ENCODE results near the gene IGSF6.
"Not testable (repeated sequence)": the region's sequence is repeated elsewhere in the genome, so short reads cannot be mapped to it uniquely, and the experiment has no call there.

The IGSF6 gene

DNA sequence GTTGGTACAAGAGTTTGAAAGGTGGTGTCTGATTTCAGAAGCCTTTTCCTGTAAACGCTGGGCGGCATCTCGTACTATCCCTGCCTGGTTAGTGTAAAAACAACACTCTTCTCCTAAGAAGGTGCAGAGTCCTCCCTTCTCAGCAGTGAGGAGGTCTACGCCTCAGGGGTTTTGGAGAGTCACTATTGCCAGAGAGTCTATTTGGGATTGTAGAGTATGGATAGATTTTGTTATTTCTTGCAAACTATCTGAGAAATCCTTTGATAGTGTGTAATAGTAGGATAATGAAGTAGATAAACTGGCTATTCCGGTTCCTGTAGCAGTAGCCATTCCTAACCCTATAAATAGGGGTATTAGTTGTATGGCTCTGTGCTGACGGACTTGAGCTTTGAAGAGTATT is 21.5 kb downstream of the IGSF6 start:
- H3K9ac ChIP-seq (ENCODE audit: low read length); H2BK5ac ChIP-seq (ENCODE audit: low read depth, low read length, poor library complexity, severe bottlenecking); H3K27me3 ChIP-seq (ENCODE audit: control insufficient read depth in 1 of 2, insufficient read depth in 1 of 2, low read length in 2 of 2); H2BK15ac ChIP-seq (ENCODE audit: low read depth, poor library complexity, severe bottlenecking); DNase-seq; H3K18ac ChIP-seq (ENCODE audit: low read depth in 1 of 2, low read length in 2 of 2); H2AK5ac ChIP-seq (ENCODE audit: low read length, severe bottlenecking); H3K4me1 ChIP-seq (ENCODE audit: control insufficient read depth, insufficient read depth, low read depth, low read length); H2AFZ ChIP-seq (ENCODE audit: low read depth, low read length); H4K91ac ChIP-seq (ENCODE audit: low read length); H3K4ac ChIP-seq (ENCODE audit: low read depth in 1 of 2, low read length in 2 of 2); H3K4me3 ChIP-seq (ENCODE audit: insufficient read depth in 1 of 2, low read depth in 1 of 2, low read length in 2 of 2); H3K9me3 ChIP-seq (ENCODE audit: control insufficient read depth, low read length); H3K27ac ChIP-seq (ENCODE audit: low read length, poor library complexity, severe bottlenecking); H2BK12ac ChIP-seq (ENCODE audit: low read length in 2 of 2); H4K8ac ChIP-seq (ENCODE audit: low read length); H2BK120ac ChIP-seq (ENCODE audit: low read depth, low read length); H3K23ac ChIP-seq (ENCODE audit: low read length in 2 of 2); H3K14ac ChIP-seq (ENCODE audit: low read length in 2 of 2); H3K4me2 ChIP-seq (ENCODE audit: low read length, poor library complexity, severe bottlenecking): not testable (repeated sequence)
- peaks cover 34% of the 10 kb centered on the region for H3K79me1 ChIP-seq (replicated peaks; ENCODE audit: low read length, poor library complexity, severe bottlenecking)
- 97% methylated on average over 5 of the region's 6 CpGs for WGBS
- H3K36me3 ChIP-seq (ENCODE audit: control insufficient read depth in 1 of 2, insufficient read depth in 2 of 2, low read depth in 1 of 2, low read length in 2 of 2) = peaks cover 18 to 57% of the 10 kb centered on the region in 2 experiments

DNA sequence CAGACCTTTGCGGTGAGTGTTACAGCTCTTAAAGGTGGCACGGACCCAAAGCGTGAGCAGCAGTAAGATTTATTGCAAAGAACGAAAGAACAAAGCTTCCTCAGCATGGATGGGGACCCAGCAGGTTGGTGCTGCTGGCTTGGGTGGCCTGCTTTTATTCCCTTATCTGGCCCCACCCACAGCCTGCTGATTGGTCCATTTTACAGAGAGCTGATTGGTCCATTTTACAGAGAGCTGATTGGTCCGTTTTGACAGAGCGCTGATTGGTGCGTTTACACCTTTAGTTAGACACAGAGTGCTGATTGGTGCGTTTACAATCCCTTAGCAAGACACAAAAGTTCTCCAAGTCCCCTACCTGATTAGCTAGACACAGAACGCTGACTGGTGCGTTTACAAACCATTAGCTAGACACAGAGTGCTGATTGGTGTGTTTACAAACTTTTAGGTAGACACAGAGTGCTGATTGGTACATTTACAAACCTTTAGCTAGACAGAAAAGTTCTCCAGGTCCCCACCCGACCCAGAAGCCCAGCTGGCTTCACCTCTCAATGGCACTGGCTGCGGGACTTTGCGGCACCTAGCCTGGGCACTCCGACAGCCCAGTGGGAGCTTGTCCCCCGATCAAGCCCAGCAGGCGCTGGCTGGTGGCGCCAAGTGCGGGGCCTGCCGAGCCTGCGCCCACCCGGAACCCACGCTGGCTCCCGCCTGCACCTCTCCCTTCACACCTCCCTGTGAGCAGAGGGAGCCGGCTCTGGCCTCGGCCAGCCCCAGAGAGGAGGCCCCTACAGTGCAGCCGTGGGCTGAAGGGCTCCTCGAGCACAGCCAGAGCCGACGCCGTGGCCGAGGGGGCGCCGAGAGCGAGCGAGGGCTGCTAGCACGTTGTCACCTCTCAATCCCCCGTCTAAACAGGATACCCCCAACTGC is 22.5 kb downstream of the IGSF6 start:
- not testable (repeated sequence) for H4K8ac ChIP-seq (ENCODE audit: low read length); H2BK12ac ChIP-seq (ENCODE audit: low read length in 2 of 2); H3K9me3 ChIP-seq (ENCODE audit: control insufficient read depth, low read length); H2AK5ac ChIP-seq (ENCODE audit: low read length, severe bottlenecking); H3K23ac ChIP-seq (ENCODE audit: low read length in 2 of 2); H3K14ac ChIP-seq (ENCODE audit: low read length in 2 of 2); H3K4me2 ChIP-seq (ENCODE audit: low read length, poor library complexity, severe bottlenecking); H3K4ac ChIP-seq (ENCODE audit: low read depth in 1 of 2, low read length in 2 of 2); H2BK15ac ChIP-seq (ENCODE audit: low read depth, poor library complexity, severe bottlenecking); H3K27me3 ChIP-seq (ENCODE audit: control insufficient read depth in 1 of 2, insufficient read depth in 1 of 2, low read length in 2 of 2); H3K27ac ChIP-seq (ENCODE audit: low read length, poor library complexity, severe bottlenecking); H3K4me3 ChIP-seq (ENCODE audit: insufficient read depth in 1 of 2, low read depth in 1 of 2, low read length in 2 of 2); H3K9ac ChIP-seq (ENCODE audit: low read length); H2BK5ac ChIP-seq (ENCODE audit: low read depth, low read length, poor library complexity, severe bottlenecking); H2BK120ac ChIP-seq (ENCODE audit: low read depth, low read length); H2AFZ ChIP-seq (ENCODE audit: low read depth, low read length); H3K4me1 ChIP-seq (ENCODE audit: control insufficient read depth, insufficient read depth, low read depth, low read length); DNase-seq; H3K18ac ChIP-seq (ENCODE audit: low read depth in 1 of 2, low read length in 2 of 2)
- peak overlapping the region; percentile 1 for H4K91ac ChIP-seq (ENCODE audit: low read length)
- peaks cover 31% of the 10 kb centered on the region for H3K79me1 ChIP-seq (replicated peaks; ENCODE audit: low read length, poor library complexity, severe bottlenecking)
- WGBS = 98% methylated on average over 23 of the region's 37 CpGs
- H3K36me3 ChIP-seq (ENCODE audit: control insufficient read depth in 1 of 2, insufficient read depth in 2 of 2, low read depth in 1 of 2, low read length in 2 of 2) = peaks cover 15 to 56% of the 10 kb centered on the region in 2 experiments

DNA sequence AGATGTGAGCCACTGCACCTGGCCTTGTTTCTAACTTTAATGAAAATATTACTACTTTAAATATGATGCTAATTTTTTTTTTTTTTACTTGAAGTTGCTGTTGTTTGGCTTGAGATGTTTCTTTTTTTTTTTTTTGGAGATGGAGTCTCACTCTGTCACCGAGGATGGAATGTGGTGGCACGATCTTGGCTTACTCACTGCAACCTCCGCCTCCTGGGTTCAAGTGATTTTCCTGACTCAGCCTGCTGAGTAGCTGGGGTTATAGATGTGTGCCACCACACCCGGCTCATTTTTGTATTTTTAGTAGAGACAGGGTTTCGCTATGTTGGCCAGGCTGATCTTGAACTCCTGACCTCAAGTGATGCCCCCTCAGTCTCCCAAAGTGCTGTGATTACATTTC is 23.6 kb downstream of the IGSF6 start:
- peaks cover 15 to 55% of the 10 kb centered on the region in 2 experiments for H3K36me3 ChIP-seq (ENCODE audit: control insufficient read depth in 1 of 2, insufficient read depth in 2 of 2, low read depth in 1 of 2, low read length in 2 of 2)
- H3K14ac ChIP-seq (ENCODE audit: low read length in 2 of 2) = no peak overlapping the region
- 83% methylated on average over 5 of the region's 5 CpGs for WGBS
- no peak overlapping the region for H3K4ac ChIP-seq (ENCODE audit: low read depth in 1 of 2, low read length in 2 of 2)
- H2AK5ac ChIP-seq (ENCODE audit: low read length, severe bottlenecking) = no peak overlapping the region
- H3K4me3 ChIP-seq (ENCODE audit: insufficient read depth in 1 of 2, low read depth in 1 of 2, low read length in 2 of 2) = peak overlapping the region in 1 of 2 experiments; percentile 3
- H2BK12ac ChIP-seq (ENCODE audit: low read length in 2 of 2) = no peak overlapping the region
- no peak overlapping the region for H4K91ac ChIP-seq (ENCODE audit: low read length)
- H3K79me1 ChIP-seq (replicated peaks; ENCODE audit: low read length, poor library complexity, severe bottlenecking) = peaks cover 24% of the 10 kb centered on the region
- no peaks in the 10 kb centered on the region for H3K27me3 ChIP-seq (ENCODE audit: control insufficient read depth in 1 of 2, insufficient read depth in 1 of 2, low read length in 2 of 2)
- no peak overlapping the region for H2BK15ac ChIP-seq (ENCODE audit: low read depth, poor library complexity, severe bottlenecking)
- no peak for DNase-seq
- no peak overlapping the region for H2AFZ ChIP-seq (ENCODE audit: low read depth, low read length)
- H4K8ac ChIP-seq (ENCODE audit: low read length) = no peak overlapping the region
- no peak overlapping the region for H2BK5ac ChIP-seq (ENCODE audit: low read depth, low read length, poor library complexity, severe bottlenecking)
- peak overlapping the region; percentile 81 for H3K9ac ChIP-seq (ENCODE audit: low read length)
- H3K18ac ChIP-seq (ENCODE audit: low read depth in 1 of 2, low read length in 2 of 2) = no peak overlapping the region
- no peak overlapping the region for H3K4me2 ChIP-seq (ENCODE audit: low read length, poor library complexity, severe bottlenecking)
- no peaks in the 10 kb centered on the region for H3K9me3 ChIP-seq (ENCODE audit: control insufficient read depth, low read length)
- no peak overlapping the region for H2BK120ac ChIP-seq (ENCODE audit: low read depth, low read length)
- H3K27ac ChIP-seq (ENCODE audit: low read length, poor library complexity, severe bottlenecking) = no peak overlapping the region
- H3K23ac ChIP-seq (ENCODE audit: low read length in 2 of 2) = no peak overlapping the region
- H3K4me1 ChIP-seq (ENCODE audit: control insufficient read depth, insufficient read depth, low read depth, low read length) = peaks cover 9% of the 10 kb centered on the region

DNA sequence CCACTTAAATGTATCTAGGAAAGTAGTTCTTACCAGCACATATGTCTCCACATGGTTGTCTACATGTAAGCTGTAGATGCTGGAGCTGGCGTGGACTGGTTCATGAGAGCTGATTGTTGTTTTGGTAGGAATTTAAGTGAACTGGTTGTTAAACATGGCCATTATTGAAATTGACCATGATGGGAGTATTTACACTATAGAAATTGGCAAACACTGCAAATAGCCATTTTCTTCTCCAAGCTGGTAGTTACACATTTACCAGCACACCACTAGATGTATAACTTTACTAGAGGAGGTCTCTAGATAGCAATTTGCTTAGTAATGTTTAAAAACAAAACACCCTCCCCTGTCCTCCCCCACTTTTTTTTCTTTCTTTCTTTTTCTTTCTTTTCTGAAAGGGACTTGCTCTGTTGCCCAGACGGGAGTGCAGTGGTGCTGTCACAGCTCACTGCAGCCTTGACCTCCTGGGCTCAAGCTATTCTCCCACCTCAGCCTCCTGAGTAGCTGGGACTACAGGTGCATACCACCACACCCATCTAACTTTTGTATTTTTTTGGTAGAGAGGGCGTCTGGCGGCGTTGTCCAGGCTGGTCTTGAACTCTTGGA is 24.2 kb downstream of the IGSF6 start:
- peak overlapping the region; percentile 58 for H3K27ac ChIP-seq (ENCODE audit: low read length, poor library complexity, severe bottlenecking)
- WGBS = 96% methylated on average over 5 of the region's 5 CpGs

More for the DNA sequence above, 24.2 kb downstream of the IGSF6 start:
- no peak overlapping the region for H4K8ac ChIP-seq (ENCODE audit: low read length)
- H3K4me1 ChIP-seq (ENCODE audit: control insufficient read depth, insufficient read depth, low read depth, low read length) = peaks cover 9% of the 10 kb centered on the region
- H2AK5ac ChIP-seq (ENCODE audit: low read length, severe bottlenecking) = no peak overlapping the region
- no peaks in the 10 kb centered on the region for H3K9me3 ChIP-seq (ENCODE audit: control insufficient read depth, low read length)
- peak overlapping the region; percentile 81 for H3K9ac ChIP-seq (ENCODE audit: low read length)
- no peak overlapping the region for H3K4me3 ChIP-seq (ENCODE audit: insufficient read depth in 1 of 2, low read depth in 1 of 2, low read length in 2 of 2)
- H2BK15ac ChIP-seq (ENCODE audit: low read depth, poor library complexity, severe bottlenecking) = no peak overlapping the region
- H2BK12ac ChIP-seq (ENCODE audit: low read length in 2 of 2) = no peak overlapping the region
- H2BK120ac ChIP-seq (ENCODE audit: low read depth, low read length) = no peak overlapping the region
- no peak overlapping the region for H2AFZ ChIP-seq (ENCODE audit: low read depth, low read length)
- H3K18ac ChIP-seq (ENCODE audit: low read depth in 1 of 2, low read length in 2 of 2) = no peak overlapping the region
- H3K14ac ChIP-seq (ENCODE audit: low read length in 2 of 2) = no peak overlapping the region
- H3K79me1 ChIP-seq (replicated peaks; ENCODE audit: low read length, poor library complexity, severe bottlenecking) = peaks cover 24% of the 10 kb centered on the region
- H3K4ac ChIP-seq (ENCODE audit: low read depth in 1 of 2, low read length in 2 of 2) = no peak overlapping the region
- H3K4me2 ChIP-seq (ENCODE audit: low read length, poor library complexity, severe bottlenecking) = no peak overlapping the region
- DNase-seq = no peak
- no peak overlapping the region for H4K91ac ChIP-seq (ENCODE audit: low read length)
- H3K23ac ChIP-seq (ENCODE audit: low read length in 2 of 2) = no peak overlapping the region
- H3K36me3 ChIP-seq (ENCODE audit: control insufficient read depth in 1 of 2, insufficient read depth in 2 of 2, low read depth in 1 of 2, low read length in 2 of 2) = peaks cover 15 to 58% of the 10 kb centered on the region in 2 experiments
- H2BK5ac ChIP-seq (ENCODE audit: low read depth, low read length, poor library complexity, severe bottlenecking) = no peak overlapping the region
- no peaks in the 10 kb centered on the region for H3K27me3 ChIP-seq (ENCODE audit: control insufficient read depth in 1 of 2, insufficient read depth in 1 of 2, low read length in 2 of 2)
